Ishikawa (cell line): Measurements from ENCODE around the gene IGLL5.

ENCODE experiments used
- EP300 ChIP-seq: IDR thresholded peaks from 2 replicates; pipeline ENCODE4 v1.6.1; 2012; ENCODE audit warnings: borderline replicate concordance
- FOXM1 ChIP-seq: IDR thresholded peaks from 2 replicates; pipeline ENCODE4 v1.6.1; 2012; ENCODE audit warnings: low read depth, borderline replicate concordance
- MAX ChIP-seq: IDR thresholded peaks from 2 replicates; pipeline ENCODE4 v1.6.1; 2012
- NFIC ChIP-seq: IDR thresholded peaks from 2 replicates; pipeline ENCODE4 v1.6.1; 2012
- REST ChIP-seq: IDR thresholded peaks from 2 replicates; pipeline ENCODE4 v1.6.1; 2012; ENCODE audit warnings: low read depth, mild to moderate bottlenecking
- TAF1 ChIP-seq: IDR thresholded peaks from 2 replicates; pipeline ENCODE4 v1.6.1; 2012; ENCODE audit warnings: low read depth, mild to moderate bottlenecking
- TEAD4 ChIP-seq: IDR thresholded peaks from 2 replicates; pipeline ENCODE4 v1.6.1; 2012
- YY1 ChIP-seq: IDR thresholded peaks from 2 replicates; pipeline ENCODE4 v1.6.1; 2012; ENCODE audit warnings: low read depth
- ZBTB7A ChIP-seq: IDR thresholded peaks from 2 replicates; pipeline ENCODE4 v1.6.1; 2012; ENCODE audit warnings: low read depth

GRCh38 chr22:22944268-22944985, 56.8 kb downstream of the IGLL5 start:
- TF ChIP-seq TAF1: no peak
- TF ChIP-seq YY1: no peak
- no peak for TF ChIP-seq FOXM1
- TF ChIP-seq NFIC: no peak
- no peak for TF ChIP-seq REST
- TF ChIP-seq EP300: no peak
- no peak for TF ChIP-seq MAX
- TF ChIP-seq ZBTB7A: no peak
- TF ChIP-seq TEAD4: no peak
